K562 (cell line): ENCODE results near the gene NPAS1. TPM values are rescaled to one million over a fixed set of nuclear protein-coding genes. Genes with fewer than 3 reads are reported as not detected.
"Not testable (repeated sequence)": the region's sequence is repeated elsewhere in the genome, so short reads cannot be mapped to it uniquely, and the experiment has no call there.

ENCODE experiments used
- ATAC-seq: fragments of 200-7000 bp; cut with Tn5 transposase; 3 replicates; pipeline ENCODE4 v1.9.1; 2020; ENCODE audit warnings: moderate library complexity
- BruUV-seq: library from RNA; stranded (reverse); fragments of 400-500 nt; replicated peaks from 2 replicates; lab custom pipeline; 2021; lab: Mats Ljungman, UMichigan
- CTCF ChIA-PET: fragments of 300-600 bp; formaldehyde crosslinking; extraction: SDS; loops from one replicate; lab custom pipeline; 2021; ENCODE audit warnings: low intra/inter-chr PET ratio; lab: Yijun Ruan, JAX
- POLR2A ChIA-PET: fragments of 300-600, 350-650 bp; sonication (Branson Sonifier 250); formaldehyde crosslinking; extraction: SDS; loops from one replicate; lab custom pipeline; 2021; ENCODE audit warnings: antibody characterized with exemption, inconsistent platforms; lab: Yijun Ruan, JAX
- DNase-seq, 4 experiments: peaks; one replicate each; pipeline versions ENCODE4 v3.0.0 to v3.0.0-alpha.2; 2011 to 2018; ENCODE audit warnings: low spot score in 3 of 4, mixed read lengths in 3 of 4; ENCODE audit errors: extremely low read depth in 1 of 4
- FAIRE-seq: peaks from 2 replicates; lab custom pipeline; 2011; peaks lifted over from hg19 to GRCh38; lab: Jason Lieb, UNC
- H2AFZ ChIP-seq: 2 replicates; pipeline ENCODE4 v1.6.0; 2011; ENCODE audit warnings: low read depth, low read length, control low read depth, inconsistent platforms
- H3K27ac ChIP-seq: fragments of 200-600 bp; 3 replicates; pipeline ENCODE4 v1.8.0; 2011; ENCODE audit warnings: low read depth, mild to moderate bottlenecking, control low read depth, inconsistent platforms, low read length, moderate library complexity, mixed read lengths; ENCODE audit errors: extremely low read depth
- H3K27me3 ChIP-seq, 2 experiments: fragments of 300-600 bp in 1 of 2; 2 replicates in 1 of 2; 3 replicates in 1 of 2; pipeline versions ENCODE4 v1.6.0 to v1.8.0; 2011; ENCODE audit warnings: inconsistent platforms in 2 of 2, low read length in 2 of 2, mild to moderate bottlenecking in 1 of 2, mixed read lengths in 1 of 2, moderate library complexity in 1 of 2; ENCODE audit not compliant: control insufficient read depth in 2 of 2, insufficient read depth in 2 of 2
- H3K36me3 ChIP-seq: fragments of 300-600 bp; 3 replicates; pipeline ENCODE4 v1.8.0; 2011; ENCODE audit warnings: mild to moderate bottlenecking, low read length, inconsistent platforms; ENCODE audit not compliant: control insufficient read depth, insufficient read depth
- H3K4me1 ChIP-seq, 2 experiments: fragments of 200-600 bp in 1 of 2; replicated peaks in 1 of 2; 2 replicates in 1 of 2; 3 replicates in 1 of 2; pipeline versions ENCODE4 v1.5.1 to v1.8.0; 2011; ENCODE audit warnings: inconsistent platforms in 2 of 2, low read length in 2 of 2, mild to moderate bottlenecking in 1 of 2, mixed read lengths in 1 of 2, moderate library complexity in 1 of 2; ENCODE audit not compliant: control insufficient read depth in 2 of 2, insufficient read depth in 2 of 2
- H3K4me2 ChIP-seq: 2 replicates; pipeline ENCODE4 v1.6.1; 2011; ENCODE audit warnings: low read length, control low read depth, inconsistent platforms, mixed read lengths; ENCODE audit not compliant: insufficient read depth
- H3K4me3 ChIP-seq: fragments of 200-600 bp; sonication (generic), shearing (Covaris generic); 2 replicates; pipeline ENCODE4 v1.5.1; 2016; ENCODE audit warnings: control low read depth, inconsistent platforms
- H3K79me2 ChIP-seq: fragments of 200-600 bp; 3 replicates; pipeline ENCODE4 v1.8.0; 2011; ENCODE audit warnings: low read length, inconsistent platforms; ENCODE audit not compliant: control insufficient read depth, insufficient read depth
- H3K9ac ChIP-seq, 2 experiments: 2 replicates each; pipeline versions ENCODE4 v1.6.0 to v1.6.1; 2011; ENCODE audit warnings: low read depth in 2 of 2, low read length in 2 of 2, control low read depth in 1 of 2, inconsistent platforms in 1 of 2, mild to moderate bottlenecking in 1 of 2, mixed read lengths in 1 of 2; ENCODE audit not compliant: insufficient read depth in 1 of 2
- H3K9me1 ChIP-seq: one replicate; pipeline ENCODE4 v1.6.0; 2011; ENCODE audit warnings: inconsistent platforms, mild to moderate bottlenecking, low read length, moderate library complexity; ENCODE audit not compliant: control insufficient read depth, insufficient read depth
- H3K9me3 ChIP-seq: replicated peaks from 2 replicates; pipeline ENCODE4 v1.5.1; 2011; ENCODE audit warnings: low read depth, low read length, inconsistent platforms; ENCODE audit not compliant: control insufficient read depth, insufficient read depth
- H4K20me1 ChIP-seq: replicated peaks from 2 replicates; pipeline ENCODE4 v1.6.1; 2011; ENCODE audit warnings: low read length, inconsistent platforms, mixed read lengths; ENCODE audit not compliant: control insufficient read depth, insufficient read depth
- ARID1B ChIP-seq: fragments of 450-650 bp; IDR thresholded peaks from 2 replicates; pipeline ENCODE4 v1.6.1; 2016; ENCODE audit warnings: antibody characterized with exemption, mild to moderate bottlenecking, inconsistent platforms
- C11orf30 ChIP-seq: fragments of 450-650 bp; IDR thresholded peaks from 2 replicates; pipeline ENCODE4 v1.6.1; 2016; ENCODE audit warnings: low read depth, mild to moderate bottlenecking
- DPF2 ChIP-seq: fragments of 450-650 bp; IDR thresholded peaks from 2 replicates; pipeline ENCODE4 v1.6.1; 2016
- FOXA3 ChIP-seq, 2 experiments: fragments of 450-650 bp in 1 of 2; sonication (generic) in 1 of 2; formaldehyde crosslinking; IDR thresholded peaks in 1 of 2; conservative IDR thresholded peaks in 1 of 2; 2 replicates each; pipeline versions ENCODE4 v1.4.0 to v1.8.0; 2020 to 2022; ENCODE audit warnings: mild to moderate bottlenecking in 2 of 2, missing genetic modification reagents in 1 of 2
- FOXK2 ChIP-seq, 2 experiments: fragments of 450-650 bp; IDR thresholded peaks in 1 of 2; conservative IDR thresholded peaks in 1 of 2; 2 replicates each; pipeline ENCODE4 v1.6.1; 2016; ENCODE audit warnings: low read depth in 2 of 2, mild to moderate bottlenecking in 1 of 2
- MAFG ChIP-seq: fragments of 450-650 bp; conservative IDR thresholded peaks from 2 replicates; pipeline ENCODE4 v1.6.1; 2016; ENCODE audit warnings: missing genetic modification characterization, missing compliant biosample characterization
- NFE2 ChIP-seq: IDR thresholded peaks from 2 replicates; pipeline ENCODE4 v1.6.1; 2014; ENCODE audit warnings: antibody characterized with exemption, low read depth
- NFE2L1 ChIP-seq: fragments of 450-650 bp; IDR thresholded peaks from 2 replicates; pipeline ENCODE4 v1.6.1; 2016; ENCODE audit warnings: missing genetic modification characterization, low read depth, mild to moderate bottlenecking, missing compliant biosample characterization, moderate library complexity, borderline replicate concordance
- PKNOX1 ChIP-seq: fragments of 450-650 bp; IDR thresholded peaks from 2 replicates; pipeline ENCODE4 v1.6.1; 2016
- SMARCA4 ChIP-seq: fragments of 450-650 bp; IDR thresholded peaks from 2 replicates; pipeline ENCODE4 v1.6.1; 2016
- ZNF316 ChIP-seq: fragments of 450-650 bp; IDR thresholded peaks from 2 replicates; pipeline ENCODE4 v1.6.1; 2016
- WGBS: fragments of 100-300 bp; shearing (Covaris generic); methylation state at CpG from one replicate; pipeline ENCODE4 v1.1.6; 2016; ENCODE audit warnings: low coverage, mixed read lengths; ENCODE audit not compliant: insufficient coverage; ENCODE audit errors: missing lambda C conversion rate; 5-methylcytosine and 5-hydroxymethylcytosine counted together
- in situ Hi-C: fragments of 300-500 bp; cut with MboI; formaldehyde crosslinking; loops from 4 replicates; pipeline ENCODE4 v1.15.0; 2018; ENCODE audit warnings: inconsistent platforms, mixed read lengths
- intact Hi-C: fragments of 100-400 bp; cut with micrococcal nuclease; formaldehyde crosslinking; loops from 2 replicates; pipeline ENCODE4 v1.14.2; 2022
- polyA plus RNA-seq, 8 experiments: library from polyadenylated mRNA; depleted of rRNA in 4 of 8; stranded (reverse) in 5 of 8; unstranded in 3 of 8; fragments of >200 nt; fragmentation: Nextera tagmentation in 2 of 8; fragmentation: Illumina TruSeq in 1 of 8; extraction: Ambion mirVana in 2 of 8; extraction: Trizol in 1 of 8; gene quantifications; 2 replicates each; pipeline versions ENCODE4 v1.2.1 to v1.2.3, GENCODE V29; 2011 to 2014; ENCODE audit warnings: inconsistent platforms in 1 of 8, missing spikeins in 1 of 8
- total RNA-seq, 7 experiments: library from RNA; depleted of rRNA in 6 of 7; stranded (reverse); fragments of >200 nt in 6 of 7; fragmentation: Illumina TruSeq in 2 of 7; extraction: Trizol in 2 of 7; gene quantifications; 2 replicates each; pipeline versions ENCODE4 v1.2.1 to v1.2.3, GENCODE V29; 2011 to 2021; ENCODE audit warnings: low replicate concordance in 1 of 7

Gene NPAS1
- total and polyA plus RNA-seq, 9 of the 15 experiments (the other 6 are each of a cell fraction or from before 2014, with no cell fraction given), result 0.58 to 5.3 (median 2.0) TPM; not detected in 2

GRCh38 chr19:47050562-47050961 is 30.9 kb downstream of the NPAS1 start:
- H3K36me3 ChIP-seq, BruUV-seq, intact Hi-C loops, H2AFZ ChIP-seq, H3K9me1 ChIP-seq, H3K4me3 ChIP-seq, H3K27me3 ChIP-seq, FAIRE-seq, H3K4me2 ChIP-seq, DNase-seq, H4K20me1 ChIP-seq, H3K9me3 ChIP-seq, POLR2A ChIA-PET, CTCF ChIA-PET, in situ Hi-C loops, ATAC-seq, H3K9ac ChIP-seq, H3K27ac ChIP-seq: not testable (repeated sequence)
- peak; percentile 41; the same call in 1 of the 2 replicates for TF ChIP-seq ARID1B
- TF ChIP-seq SMARCA4, result peak; percentile 50; the same call in 1 of the 2 replicates
- peak; percentile 66 for TF ChIP-seq PKNOX1
- TF ChIP-seq FOXK2 (conservative IDR thresholded peaks at IDR 0.05 in 1 of 2, IDR thresholded peaks at IDR 0.05 in 1 of 2; ENCODE audit: low read depth in 2 of 2), result peak; percentile 91 to 95
- TF ChIP-seq C11orf30, result peak; percentile 84
- TF ChIP-seq FOXA3 (CRISPR knock-in tag; conservative IDR thresholded peaks at IDR 0.05 in 1 of 2, IDR thresholded peaks at IDR 0.05 in 1 of 2), result peak; percentile 66 to 90; a peak in 3 of 4 replicates
- peak; percentile 58 for TF ChIP-seq DPF2
- TF ChIP-seq NFE2, result peak; percentile 32; the same call in 1 of the 2 replicates
- peak; percentile 95 for TF ChIP-seq MAFG (tag)
- peak; percentile 95 for TF ChIP-seq ZNF316
- TF ChIP-seq NFE2L1 (tag), result peak; percentile 74
- Histone ChIP-seq H3K4me1 (peaks cover 8 to 21% of the 10 kb centered on the region in 2 experiments; a peak in 4 of 5 replicates), H3K79me2 (peaks cover 17% of the 10 kb centered on the region)
- WGBS, result 27% methylated on average over 3 of the region's 3 CpGs
